ENCODE data around the gene PARP2.

- TF ChIP-seq CTCF (IDR thresholded peaks at IDR 0.05) (no peak), ZFX (IDR thresholded peaks at IDR 0.05; ENCODE audit: borderline replicate concordance) (no peak)
These were observed 39.6 kb downstream of the PARP2 start for GRCh38 chr14:20383032-20383431.
